ENCODE data around the gene SGCD.

The SGCD gene

DNA sequence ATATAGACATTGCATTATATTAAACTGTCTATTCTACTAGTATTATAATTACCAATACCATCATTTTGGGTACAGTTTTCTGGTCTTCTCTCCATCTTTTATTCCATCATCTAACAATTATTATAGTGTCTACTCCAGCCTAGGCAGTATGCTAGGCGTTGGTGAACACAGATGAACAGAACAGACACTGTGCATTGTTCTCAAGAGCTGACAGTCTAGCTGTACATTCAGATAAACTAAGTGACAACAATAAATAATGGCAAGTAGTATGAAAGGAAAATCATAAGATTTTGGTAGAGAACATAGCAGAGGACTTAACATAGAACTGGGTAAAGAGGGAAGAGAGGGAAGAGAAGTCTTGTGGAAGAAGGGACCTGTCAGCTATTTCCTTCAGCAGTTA lies 12.5 kb upstream of the SGCD start:
- no peaks in the 10 kb centered on the region for H3K36me3 ChIP-seq (ENCODE audit: control insufficient read depth, insufficient read depth, low read length)
- TF ChIP-seq, protein P1, sequence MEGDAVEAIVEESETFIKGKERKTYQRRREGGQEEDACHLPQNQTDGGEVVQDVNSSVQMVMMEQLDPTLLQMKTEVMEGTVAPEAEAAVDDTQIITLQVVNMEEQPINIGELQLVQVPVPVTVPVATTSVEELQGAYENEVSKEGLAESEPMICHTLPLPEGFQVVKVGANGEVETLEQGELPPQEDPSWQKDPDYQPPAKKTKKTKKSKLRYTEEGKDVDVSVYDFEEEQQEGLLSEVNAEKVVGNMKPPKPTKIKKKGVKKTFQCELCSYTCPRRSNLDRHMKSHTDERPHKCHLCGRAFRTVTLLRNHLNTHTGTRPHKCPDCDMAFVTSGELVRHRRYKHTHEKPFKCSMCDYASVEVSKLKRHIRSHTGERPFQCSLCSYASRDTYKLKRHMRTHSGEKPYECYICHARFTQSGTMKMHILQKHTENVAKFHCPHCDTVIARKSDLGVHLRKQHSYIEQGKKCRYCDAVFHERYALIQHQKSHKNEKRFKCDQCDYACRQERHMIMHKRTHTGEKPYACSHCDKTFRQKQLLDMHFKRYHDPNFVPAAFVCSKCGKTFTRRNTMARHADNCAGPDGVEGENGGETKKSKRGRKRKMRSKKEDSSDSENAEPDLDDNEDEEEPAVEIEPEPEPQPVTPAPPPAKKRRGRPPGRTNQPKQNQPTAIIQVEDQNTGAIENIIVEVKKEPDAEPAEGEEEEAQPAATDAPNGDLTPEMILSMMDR (IDR thresholded peaks at IDR 0.05; ENCODE audit: insufficient read depth, low read length, poor library complexity, severe bottlenecking), result no peak
- no peak for DNase-seq (ENCODE audit: extremely low read depth, insufficient read length)
- no peaks in the 10 kb centered on the region for H3K27me3 ChIP-seq (replicated peaks; ENCODE audit: control insufficient read depth, insufficient read depth, low read length)
- no peak overlapping the region for H3K4me3 ChIP-seq (replicated peaks; ENCODE audit: low read depth, low read length)

DNA sequence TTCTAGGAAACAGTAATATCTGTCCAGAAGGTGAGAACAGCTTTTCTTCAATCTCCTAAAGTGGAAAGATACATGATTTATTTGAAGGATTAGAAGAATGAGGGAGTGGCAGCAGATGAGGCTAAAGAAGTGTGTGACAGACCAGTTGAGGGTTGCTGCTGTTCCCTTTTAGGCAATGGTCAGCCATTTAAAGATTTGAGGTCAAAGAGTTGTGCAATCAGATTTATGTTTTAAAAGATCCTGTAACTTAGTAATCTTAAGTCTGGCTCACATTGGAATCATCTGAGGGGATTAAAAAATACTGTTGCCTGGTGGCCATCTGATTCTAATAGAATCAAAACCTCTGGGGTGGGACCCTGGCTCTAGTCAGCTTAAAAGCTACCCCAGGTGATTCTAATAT lies 4.3 kb upstream of the SGCD start:
- TF ChIP-seq, protein P1 (IDR thresholded peaks at IDR 0.05; ENCODE audit: insufficient read depth, low read length, poor library complexity, severe bottlenecking), result no peak
- Histone ChIP-seq H3K27me3 (replicated peaks; ENCODE audit: control insufficient read depth, insufficient read depth, low read length) (no peaks in the 10 kb centered on the region), H3K4me3 (replicated peaks; ENCODE audit: low read depth, low read length) (no peak overlapping the region), H3K36me3 (ENCODE audit: control insufficient read depth, insufficient read depth, low read length) (no peaks in the 10 kb centered on the region)
- no peak for DNase-seq (ENCODE audit: extremely low read depth, insufficient read length)

DNA sequence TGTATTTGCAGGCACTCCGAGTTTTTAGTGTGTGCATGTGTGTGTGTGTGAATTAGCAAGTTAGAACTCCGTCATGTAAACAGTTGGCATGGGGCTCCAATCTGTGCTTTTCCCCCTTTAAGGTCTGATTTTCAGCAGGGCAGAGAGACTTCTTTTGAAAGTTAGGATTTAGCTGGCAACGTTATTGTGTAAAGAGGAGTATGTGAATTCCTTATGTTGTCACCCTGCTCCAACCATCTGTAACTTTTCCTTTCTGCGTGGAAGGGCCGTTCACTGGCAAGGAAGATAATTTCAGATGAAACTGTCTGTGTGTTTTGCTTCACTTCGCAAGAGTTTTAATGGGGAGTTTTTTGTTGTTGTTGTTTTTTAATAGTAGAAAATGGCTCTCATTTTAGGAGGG lies 332 bp downstream of the SGCD start:
- Histone ChIP-seq H3K36me3 (ENCODE audit: control insufficient read depth, insufficient read depth, low read length) (no peaks in the 10 kb centered on the region), H3K4me3 (replicated peaks; ENCODE audit: low read depth, low read length) (no peak overlapping the region), H3K27me3 (replicated peaks; ENCODE audit: control insufficient read depth, insufficient read depth, low read length) (no peaks in the 10 kb centered on the region)
- no peak for DNase-seq (ENCODE audit: extremely low read depth, insufficient read length)
- TF ChIP-seq, protein P1 (IDR thresholded peaks at IDR 0.05; ENCODE audit: insufficient read depth, low read length, poor library complexity, severe bottlenecking), result no peak

DNA sequence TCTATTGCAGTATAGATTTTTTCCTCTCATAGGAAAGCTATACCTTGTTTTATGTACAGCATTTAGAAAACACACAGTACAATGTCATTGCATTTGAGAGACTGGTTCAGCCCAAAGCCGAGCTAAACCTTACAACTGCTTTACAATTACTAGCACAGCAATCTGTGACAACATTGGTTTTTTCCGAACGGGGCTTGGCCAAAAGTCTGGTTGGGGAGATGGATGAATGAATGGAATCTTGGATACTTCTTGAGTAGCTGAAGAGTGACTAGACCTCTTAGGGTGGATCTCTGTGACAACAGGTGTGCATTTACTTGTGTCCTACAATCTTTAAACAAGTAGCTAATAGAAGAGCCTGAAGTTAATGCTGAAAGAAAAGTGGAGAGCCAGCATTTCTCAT lies 1.2 kb downstream of the SGCD start:
- H3K27me3 ChIP-seq (replicated peaks; ENCODE audit: control insufficient read depth, insufficient read depth, low read length), result no peaks in the 10 kb centered on the region
- H3K36me3 ChIP-seq (ENCODE audit: control insufficient read depth, insufficient read depth, low read length), result no peaks in the 10 kb centered on the region
- H3K4me3 ChIP-seq (replicated peaks; ENCODE audit: low read depth, low read length), result no peak overlapping the region
- TF ChIP-seq, protein P1 (IDR thresholded peaks at IDR 0.05; ENCODE audit: insufficient read depth, low read length, poor library complexity, severe bottlenecking), result no peak
- no peak for DNase-seq (ENCODE audit: extremely low read depth, insufficient read length)

DNA sequence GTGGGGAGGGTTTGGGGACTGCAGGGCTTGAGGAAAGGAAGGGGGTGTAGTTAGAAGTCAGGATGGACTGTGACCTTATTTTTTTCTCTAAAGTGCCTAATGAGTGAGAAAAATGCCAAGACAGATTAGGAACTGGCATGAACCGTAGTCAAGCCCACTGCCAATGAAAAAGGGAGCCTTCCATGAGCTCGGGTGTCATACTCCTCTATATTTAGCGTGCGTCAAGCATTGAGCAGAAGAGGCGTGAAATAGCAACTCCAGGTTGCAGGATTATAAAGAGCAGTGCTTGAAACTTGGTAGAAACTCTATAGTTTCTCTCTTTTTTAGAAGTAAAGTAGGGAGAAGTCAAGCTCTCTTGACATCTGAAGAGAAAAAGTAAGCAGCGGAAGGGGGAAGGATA lies 1.8 kb downstream of the SGCD start:
- TF ChIP-seq, protein P1 (IDR thresholded peaks at IDR 0.05; ENCODE audit: insufficient read depth, low read length, poor library complexity, severe bottlenecking), result no peak
- Histone ChIP-seq H3K27me3 (replicated peaks; ENCODE audit: control insufficient read depth, insufficient read depth, low read length) (no peaks in the 10 kb centered on the region), H3K36me3 (ENCODE audit: control insufficient read depth, insufficient read depth, low read length) (no peaks in the 10 kb centered on the region), H3K4me3 (replicated peaks; ENCODE audit: low read depth, low read length) (no peak overlapping the region)
- no peak for DNase-seq (ENCODE audit: extremely low read depth, insufficient read length)

DNA sequence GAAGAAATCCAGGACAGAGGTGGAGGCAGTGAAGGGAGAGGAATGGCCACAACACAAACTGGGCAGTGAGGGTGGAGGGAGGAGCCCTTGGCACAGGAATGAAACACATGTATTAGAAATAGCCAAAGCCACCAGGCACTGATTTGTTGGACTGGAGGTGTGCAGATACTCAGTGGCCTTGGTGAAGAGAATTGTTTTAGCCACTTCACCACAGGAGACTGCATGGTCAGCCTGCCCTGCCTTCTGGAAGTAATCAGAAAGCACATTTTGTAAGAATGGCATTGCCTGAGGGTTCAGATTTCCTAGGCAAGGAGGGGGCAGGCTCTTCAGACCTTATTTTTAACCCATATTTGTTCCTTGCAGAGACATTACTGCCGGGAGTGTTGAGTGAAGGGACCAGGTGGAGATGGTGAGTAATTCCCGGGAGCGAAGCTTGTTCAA lies 2.2 kb downstream of the SGCD start:
- TF ChIP-seq, protein P1 (IDR thresholded peaks at IDR 0.05; ENCODE audit: insufficient read depth, low read length, poor library complexity, severe bottlenecking), result no peak
- DNase-seq (ENCODE audit: extremely low read depth, insufficient read length), result no peak
- no peak overlapping the region for H3K4me3 ChIP-seq (replicated peaks; ENCODE audit: low read depth, low read length)
- no peaks in the 10 kb centered on the region for H3K27me3 ChIP-seq (replicated peaks; ENCODE audit: control insufficient read depth, insufficient read depth, low read length)
- no peaks in the 10 kb centered on the region for H3K36me3 ChIP-seq (ENCODE audit: control insufficient read depth, insufficient read depth, low read length)
